Gastroesophageal sphincter (tissue), 3 donors: ENCODE results near the gene GPR150.

Source experiments
- EP300 ChIP-seq: sonication (generic); formaldehyde crosslinking; IDR thresholded peaks from one replicate; pipeline ENCODE4 v1.6.1; 2017; ENCODE audit warnings: antibody characterized with exemption, mild to moderate bottlenecking
- POLR2A ChIP-seq, 2 donors: fragments of 450-650 bp; IDR thresholded peaks; one replicate each; pipeline ENCODE4 v1.6.1; 2017; ENCODE audit warnings: antibody characterized with exemption in 2 of 2, mild to moderate bottlenecking in 2 of 2, moderate library complexity in 1 of 2
- POLR2AphosphoS5 ChIP-seq: sonication (generic); formaldehyde crosslinking; IDR thresholded peaks from one replicate; pipeline ENCODE4 v1.6.1; 2017; ENCODE audit warnings: antibody characterized with exemption
- TF ChIP-seq, protein P1 (sequence below), 4 experiments: fragments of 200-600 bp in 2 of 4; fragments of 450-650 bp in 2 of 4; sonication (generic) in 1 of 4; IDR thresholded peaks; one replicate each; pipeline ENCODE4 v1.5.1; 2017 to 2019; ENCODE audit warnings: antibody characterized with exemption in 4 of 4, mild to moderate bottlenecking in 2 of 4, moderate library complexity in 2 of 4

DNA sequence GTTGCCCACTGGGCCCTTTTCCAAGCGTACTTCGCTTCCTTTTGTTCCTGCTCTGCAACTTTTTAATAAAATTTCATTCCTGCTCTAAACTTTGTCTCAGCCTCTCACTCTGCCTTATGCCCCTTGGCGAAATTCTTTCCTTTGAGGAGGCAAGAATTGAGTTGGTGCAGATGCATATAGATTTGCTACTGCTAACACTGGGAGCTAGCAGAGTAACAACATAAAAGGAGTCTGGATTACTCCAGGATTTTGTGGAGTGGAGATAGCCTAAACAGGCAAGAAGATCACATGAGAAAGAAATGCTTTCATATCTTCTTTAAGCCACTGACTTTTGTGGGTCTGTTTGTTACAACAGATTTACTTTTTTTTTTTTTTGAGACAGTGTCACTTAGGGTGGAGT lies 13.8 kb downstream of the GPR150 start:
- TF ChIP-seq POLR2A (IDR thresholded peaks at IDR 0.05) (no peak), EP300 (no peak), POLR2AphosphoS5 (no peak)
- TF ChIP-seq, protein P1, sequence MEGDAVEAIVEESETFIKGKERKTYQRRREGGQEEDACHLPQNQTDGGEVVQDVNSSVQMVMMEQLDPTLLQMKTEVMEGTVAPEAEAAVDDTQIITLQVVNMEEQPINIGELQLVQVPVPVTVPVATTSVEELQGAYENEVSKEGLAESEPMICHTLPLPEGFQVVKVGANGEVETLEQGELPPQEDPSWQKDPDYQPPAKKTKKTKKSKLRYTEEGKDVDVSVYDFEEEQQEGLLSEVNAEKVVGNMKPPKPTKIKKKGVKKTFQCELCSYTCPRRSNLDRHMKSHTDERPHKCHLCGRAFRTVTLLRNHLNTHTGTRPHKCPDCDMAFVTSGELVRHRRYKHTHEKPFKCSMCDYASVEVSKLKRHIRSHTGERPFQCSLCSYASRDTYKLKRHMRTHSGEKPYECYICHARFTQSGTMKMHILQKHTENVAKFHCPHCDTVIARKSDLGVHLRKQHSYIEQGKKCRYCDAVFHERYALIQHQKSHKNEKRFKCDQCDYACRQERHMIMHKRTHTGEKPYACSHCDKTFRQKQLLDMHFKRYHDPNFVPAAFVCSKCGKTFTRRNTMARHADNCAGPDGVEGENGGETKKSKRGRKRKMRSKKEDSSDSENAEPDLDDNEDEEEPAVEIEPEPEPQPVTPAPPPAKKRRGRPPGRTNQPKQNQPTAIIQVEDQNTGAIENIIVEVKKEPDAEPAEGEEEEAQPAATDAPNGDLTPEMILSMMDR (IDR thresholded peaks at IDR 0.05): no peak
